Hepatic stellate cell (primary cell): ENCODE data around the gene TMEM229B.
"Not testable (repeated sequence)": the region's sequence is repeated elsewhere in the genome, so short reads cannot be mapped to it uniquely, and the experiment has no call there.

Experiments used
- DNase-seq: peaks from one replicate; pipeline ENCODE4 v3.0.0; 2011; ENCODE audit warnings: low spot score

Gene TMEM229B

GRCh38 chr14:67453575-67454300 lies 34.8 kb downstream of the TMEM229B start:
- DNase-seq = no peak

GRCh38 chr14:67451667-67452066 lies 36.9 kb downstream of the TMEM229B start:
- not testable (repeated sequence) for DNase-seq

- no peak for DNase-seq
Observed at GRCh38 chr14:67449096-67449495, 39.4 kb downstream of the TMEM229B start.

GRCh38 chr14:67447033-67447381 lies 41.5 kb downstream of the TMEM229B start:
- DNase-seq = no peak

GRCh38 chr14:67446371-67447032 lies 42.0 kb downstream of the TMEM229B start:
- no peak for DNase-seq

GRCh38 chr14:67444395-67444794 lies 44.1 kb downstream of the TMEM229B start:
- no peak for DNase-seq

- no peak for DNase-seq
Observed at GRCh38 chr14:67442139-67442906, 46.2 kb downstream of the TMEM229B start.

- DNase-seq = no peak
Observed at GRCh38 chr14:67441672-67442071, 46.8 kb downstream of the TMEM229B start.

- no peak for DNase-seq
Observed at GRCh38 chr14:67441256-67441655, 47.3 kb downstream of the TMEM229B start.

- no peak for DNase-seq
Observed at GRCh38 chr14:67440513-67440912, 48.0 kb downstream of the TMEM229B start.

GRCh38 chr14:67438969-67439368 lies 49.6 kb downstream of the TMEM229B start:
- no peak for DNase-seq

- DNase-seq = no peak
Observed at GRCh38 chr14:67436006-67436866, 52.3 kb downstream of the TMEM229B start.

- no peak for DNase-seq
Observed at GRCh38 chr14:67435603-67436002, 52.9 kb downstream of the TMEM229B start.

GRCh38 chr14:67432050-67432564 lies 56.4 kb downstream of the TMEM229B start:
- no peak for DNase-seq

- DNase-seq = no peak
Observed at GRCh38 chr14:67429510-67430205, 58.9 kb downstream of the TMEM229B start.

- no peak for DNase-seq
Observed at GRCh38 chr14:67428501-67429031, 60.0 kb downstream of the TMEM229B start.

GRCh38 chr14:67426983-67427606 lies 61.4 kb downstream of the TMEM229B start:
- DNase-seq = peak; percentile 80

GRCh38 chr14:67426161-67426560 lies 62.4 kb downstream of the TMEM229B start:
- DNase-seq = no peak

- no peak for DNase-seq
Observed at GRCh38 chr14:67425608-67426007, 62.9 kb downstream of the TMEM229B start.

GRCh38 chr14:67424539-67424938 lies 64.0 kb downstream of the TMEM229B start:
- no peak for DNase-seq
